Aorta (tissue), 5 donors: ENCODE results near the gene GOLT1B. TPM values are rescaled to one million over a fixed set of nuclear protein-coding genes. Genes with fewer than 3 reads are reported as not detected.
A peak's percentile ranks its signal among the peaks of the same experiment; 100 is the strongest.
"Not testable (repeated sequence)": the region's sequence is repeated elsewhere in the genome, so short reads cannot be mapped to it uniquely, and the experiment has no call there.

Experiments
- ATAC-seq: fragments of 200-7000 bp; cut with Tn5 transposase; one replicate; pipeline ENCODE4 v1.9.1; 2022; ENCODE audit warnings: moderate library complexity; ENCODE audit not compliant: low FRiP score
- DNase-seq, 2 donors: peaks; one replicate each; pipeline ENCODE4 v3.0.0-alpha.2; 2020
- H3K27ac ChIP-seq, 2 donors: one replicate each; pipeline ENCODE4 v1.5.1; 2013; ENCODE audit warnings: low read length in 2 of 2, mild to moderate bottlenecking in 2 of 2, moderate library complexity in 2 of 2, control low read depth in 1 of 2, inconsistent platforms in 1 of 2, low read depth in 1 of 2
- H3K27me3 ChIP-seq, 2 donors: one replicate each; pipeline ENCODE4 v1.6.1; 2013; ENCODE audit warnings: control low read depth in 1 of 2, low read length in 1 of 2, mild to moderate bottlenecking in 1 of 2, moderate library complexity in 1 of 2; ENCODE audit not compliant: insufficient read depth in 2 of 2, control insufficient read depth in 1 of 2
- H3K36me3 ChIP-seq, 2 donors: one replicate each; pipeline ENCODE4 v1.6.1; 2013; ENCODE audit warnings: control low read depth in 1 of 2, low read length in 1 of 2, mild to moderate bottlenecking in 1 of 2; ENCODE audit not compliant: insufficient read depth in 2 of 2, control insufficient read depth in 1 of 2
- H3K4me1 ChIP-seq, 2 donors: one replicate each; pipeline ENCODE4 v1.6.1; 2013; ENCODE audit warnings: low read length in 2 of 2, control low read depth in 1 of 2, mild to moderate bottlenecking in 1 of 2, moderate library complexity in 1 of 2; ENCODE audit not compliant: insufficient read depth in 2 of 2, control insufficient read depth in 1 of 2
- H3K4me3 ChIP-seq, 2 donors: one replicate each; pipeline ENCODE4 v1.5.1; 2013; ENCODE audit warnings: low read length in 2 of 2, control low read depth in 1 of 2, mild to moderate bottlenecking in 1 of 2
- H3K9me3 ChIP-seq: one replicate; pipeline ENCODE4 v1.6.1; 2013; ENCODE audit warnings: mild to moderate bottlenecking, low read length; ENCODE audit not compliant: control insufficient read depth
- WGBS, 2 donors: extraction: QIAGEN DNeasy Blood & Tissue Kit; methylation state at CpG; one replicate each; pipeline ENCODE4 v1.1.7; 2013; 5-methylcytosine and 5-hydroxymethylcytosine counted together
- intact Hi-C, 2 donors: fragments of 100-400 bp; cut with DNase I; formaldehyde crosslinking; loops; one replicate each; pipeline versions ENCODE4 v1.14.2 to v1.15.0; 2022
- long read RNA-seq, 2 donors: library from polyadenylated mRNA; unstranded; transcript quantifications; one replicate each; pipeline ENCODE4 v2.0.0, GENCODE V29; 2020 to 2021
- polyA plus RNA-seq, 2 donors: library from polyadenylated mRNA; stranded (reverse); fragments of 200-250 nt; gene quantifications; one replicate each; pipeline ENCODE4 v1.2.3, GENCODE V29; 2013
- total RNA-seq, 2 donors: library from RNA; stranded (reverse); fragmentation: NEBNext Ultra II Directional; extraction: Animal tissue kit (Norgen Biotek cat#: 25700); gene quantifications; one replicate each; pipeline ENCODE4 v1.2.1, GENCODE V29; 2021
- donor health status: healthy with polysubstance abuse.
- donor health status: Bipolar disorder and iron deficiency.
- donor health status: DM: no; HTN: no; CAD: no.
- donor health status: DM: no; HTN: no; CAD: no.
- donor health status: DM: yes; HTN: yes; CAD: no.

The GOLT1B gene
- total RNA-seq (10 to 100 TPM; 33.9 to 45.4 TPM), polyA plus RNA-seq (10 to 100 TPM; 24.4 to 36.7 TPM)
- long read RNA-seq, donor 1, transcript GOLT1B-201 (5 exons, 3,227 nt) = major isoform, 13 of 18 reads
- long read RNA-seq, donor 1, partial matches to known transcripts = 1 of 18 reads
- long read RNA-seq, donor 1, other reads (novel, unspliced or antisense) = 1 of 18 reads
- long read RNA-seq, donor 2, transcript GOLT1B-201 (5 exons, 3,227 nt) = major isoform, 13 of 19 reads
- long read RNA-seq, donor 2, partial matches to known transcripts = 3 of 19 reads
- long read RNA-seq, donor 2, other reads (novel, unspliced or antisense) = 1 of 19 reads

GRCh38 chr12:21501258-21502163 is at the start of gene GOLT1B, which contains the start of gene RECQL:
GOLT1B (plus strand) TSS chr12:21501789; CDS start chr12:21501924, 135 bp downstream.
RECQL (minus strand) TSS chr12:21501635; CDS start chr12:21499570, 2,065 bp downstream.
- WGBS, 2 donors = 0% methylated on average over 61 of the region's 61 CpGs
- Histone ChIP-seq H3K4me3 (peak within 1 kb of the TSS; percentile 70 to 91), H3K27ac (peak within 1 kb of the TSS; percentile 1 to 97), H3K27me3 (no peaks in the 10 kb centered on the region), H3K9me3 (no peaks in the 10 kb centered on the region), H3K36me3 (peaks cover 0 to 3% of the 10 kb centered on the region in 2 donors), H3K4me1 (peaks cover 3 to 15% of the 10 kb centered on the region in 2 donors)
- ATAC-seq (peak; percentile 99), DNase-seq (peak; percentile 92 to 95)
- intact Hi-C loops = loop anchor here (5.0 to 10.0 kb wide), 2 partner anchors 153 to 156 kb away; partner anchors contain the start of gene LDHB (in 2 of the 2)

GRCh38 chr12:21453312-21453852 is 48.2 kb upstream of the GOLT1B start:
- DNase-seq (no peak), ATAC-seq (no peak)
- Histone ChIP-seq H3K27ac (no peak overlapping the region), H3K4me1 (no peaks in the 10 kb centered on the region), H3K27me3 (no peaks in the 10 kb centered on the region), H3K36me3 (no peaks in the 10 kb centered on the region), H3K9me3 (no peaks in the 10 kb centered on the region), H3K4me3 (no peak overlapping the region)
- intact Hi-C loops = no loop called here
- 87 to 93% methylated on average over 4 of the region's 4 CpGs for WGBS, 2 donors

DNA sequence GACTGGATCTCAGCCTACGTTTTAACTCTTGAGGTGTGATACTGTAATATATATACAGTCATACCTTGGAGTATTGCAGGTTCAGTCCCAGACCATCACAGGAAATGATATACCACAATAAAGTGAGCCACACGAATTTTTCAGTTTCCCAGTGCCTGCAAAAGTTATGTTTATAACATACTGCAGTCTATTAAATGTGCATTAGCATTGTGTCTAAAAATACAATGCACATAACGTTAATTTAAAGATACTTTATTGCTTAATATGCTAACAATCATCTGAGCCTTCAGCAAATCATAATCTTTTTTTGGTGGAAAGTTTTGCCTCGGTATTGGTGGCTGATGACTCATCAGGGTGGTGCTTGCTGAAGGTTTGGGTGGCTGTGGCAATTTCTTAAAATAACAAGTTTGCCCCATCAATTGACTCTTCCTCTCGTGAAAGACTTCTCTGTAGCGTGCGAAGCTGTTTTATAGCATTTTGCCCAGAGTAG is 45.3 kb upstream of the GOLT1B start:
- DNase-seq = no peak
- intact Hi-C loops = no loop called here
- H3K27ac ChIP-seq = no peak overlapping the region
- H3K4me3 ChIP-seq = no peak overlapping the region
- H3K27me3 ChIP-seq = no peaks in the 10 kb centered on the region
- WGBS, 2 donors = 67 to 72% methylated on average over 7 of the region's 7 CpGs
- peaks cover 0 to 3% of the 10 kb centered on the region in 2 donors for H3K36me3 ChIP-seq
- no peaks in the 10 kb centered on the region for H3K9me3 ChIP-seq
- no peak for ATAC-seq
- H3K4me1 ChIP-seq = no peaks in the 10 kb centered on the region

DNA sequence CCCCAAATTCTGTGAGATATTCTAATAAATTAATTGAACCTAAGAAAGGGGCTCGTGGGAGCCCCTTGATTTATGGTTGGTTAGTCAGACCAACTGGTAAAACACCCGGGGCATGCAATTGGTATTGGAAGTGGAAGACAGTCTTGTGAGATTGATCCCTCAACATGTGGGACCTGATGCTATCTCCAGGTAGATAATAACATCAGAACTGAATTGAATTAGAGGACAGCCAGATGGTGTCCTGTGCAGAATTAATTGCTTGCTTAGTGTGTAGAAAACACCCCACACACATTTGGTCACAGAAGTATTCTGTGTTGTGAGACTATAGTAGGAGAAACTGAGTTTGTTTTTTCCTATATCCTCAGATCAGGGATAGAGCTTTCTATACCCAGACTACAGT is 42.1 kb upstream of the GOLT1B start:
- H3K9me3 ChIP-seq = no peaks in the 10 kb centered on the region
- no peak overlapping the region for H3K4me3 ChIP-seq
- H3K27ac ChIP-seq = no peak overlapping the region
- intact Hi-C loops = no loop called here
- H3K36me3 ChIP-seq = peaks cover 3% of the 10 kb centered on the region in 2 donors
- 83% methylated on average over 2 of the region's 2 CpGs for WGBS, 2 donors
- H3K27me3 ChIP-seq = no peaks in the 10 kb centered on the region
- H3K4me1 ChIP-seq = no peaks in the 10 kb centered on the region
- DNase-seq (no peak), ATAC-seq (no peak)

DNA sequence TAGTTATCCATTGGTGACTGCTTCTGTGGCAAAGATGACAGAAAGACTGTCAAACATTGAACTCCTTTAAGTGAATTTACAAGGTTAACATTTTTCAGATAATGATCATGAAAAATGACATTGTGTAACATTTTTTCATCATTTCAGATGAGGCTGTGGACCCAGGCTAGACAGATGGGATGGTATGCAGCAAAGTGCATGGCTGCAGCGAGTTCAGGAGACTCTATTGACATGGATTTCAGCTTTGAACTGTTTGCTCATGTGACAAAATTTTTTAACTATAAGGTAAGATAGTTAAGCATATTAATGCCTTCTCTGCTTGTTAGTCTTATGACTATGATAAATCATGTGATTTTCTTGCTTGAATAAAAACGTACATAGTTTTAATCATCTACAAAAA is 34.3 kb upstream of the GOLT1B start:
- DNase-seq, H3K27ac ChIP-seq, H3K4me3 ChIP-seq, intact Hi-C loops, H3K27me3 ChIP-seq, H3K9me3 ChIP-seq, H3K4me1 ChIP-seq, ATAC-seq, H3K36me3 ChIP-seq: not testable (repeated sequence)
- WGBS, 2 donors = 73 to 84% methylated on average over 2 of the region's 2 CpGs

GRCh38 chr12:21471294-21471693 is 30.3 kb upstream of the GOLT1B start:
- Histone ChIP-seq H3K4me3 (no peak overlapping the region), H3K36me3 (peaks cover 3% of the 10 kb centered on the region in 2 donors), H3K4me1 (no peaks in the 10 kb centered on the region), H3K27ac (no peak overlapping the region), H3K27me3 (no peaks in the 10 kb centered on the region), H3K9me3 (no peaks in the 10 kb centered on the region)
- no peak for ATAC-seq
- WGBS, 2 donors = 78 to 83% methylated on average over 2 of the region's 2 CpGs
- intact Hi-C loops = no loop called here
- no peak for DNase-seq

- Histone ChIP-seq H3K36me3 (peaks cover 3% of the 10 kb centered on the region in 2 donors), H3K9me3 (no peaks in the 10 kb centered on the region), H3K4me3 (no peak overlapping the region), H3K27me3 (no peaks in the 10 kb centered on the region), H3K27ac (no peak overlapping the region), H3K4me1 (no peaks in the 10 kb centered on the region)
- 75 to 76% methylated on average over 7 of the region's 7 CpGs for WGBS, 2 donors
- DNase-seq (no peak), ATAC-seq (no peak)
- intact Hi-C loops = no loop called here
Measured at GRCh38 chr12:21472197-21472823, 29.3 kb upstream of the GOLT1B start.

DNA sequence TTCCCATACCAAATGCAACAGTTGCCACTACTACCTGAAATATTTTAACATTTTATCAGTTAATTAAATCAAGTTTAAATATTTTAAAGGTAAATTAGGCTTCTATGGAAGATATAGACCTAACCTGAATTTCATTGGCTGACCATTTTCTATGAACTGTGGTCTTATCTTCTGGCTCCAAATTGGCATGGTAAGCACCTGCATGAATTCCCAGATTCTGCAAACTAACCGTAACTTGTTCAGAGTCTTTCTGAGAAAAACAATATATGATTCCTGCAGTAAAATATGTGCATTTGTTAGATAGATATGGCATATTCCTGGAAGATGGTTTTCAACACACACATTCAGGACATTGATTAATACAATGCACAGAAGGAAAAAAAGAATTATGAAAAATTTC is 26.0 kb upstream of the GOLT1B start:
- Histone ChIP-seq H3K9me3 (no peaks in the 10 kb centered on the region), H3K4me3 (no peak overlapping the region), H3K27ac (no peak overlapping the region), H3K4me1 (no peaks in the 10 kb centered on the region), H3K27me3 (no peaks in the 10 kb centered on the region), H3K36me3 (peaks cover 3 to 9% of the 10 kb centered on the region in 2 donors)
- no peak for ATAC-seq
- WGBS, 2 donors = 74 to 81% methylated on average over 1 of the region's 1 CpG
- no peak for DNase-seq
- intact Hi-C loops = no loop called here
